Adrenal gland (tissue), 12 donors: ENCODE results near the gene TRAFD1. TPM values are rescaled to one million over a fixed set of nuclear protein-coding genes. Genes with fewer than 3 reads are reported as not detected.

Experiments used
- DNase-seq, 7 donors: peaks; one replicate each; pipeline ENCODE4 v3.0.0-alpha.2; 2019 to 2020
- H3K27ac ChIP-seq, 5 donors: fragments of 200-600 bp; sonication (generic) in 4 of 5; 1 replicate in 3 of 5; 2 replicates in 2 of 5; pipeline versions ENCODE4 v1.5.1 to v1.8.0; 2016 to 2020; ENCODE audit warnings: mild to moderate bottlenecking in 1 of 5
- H3K27me3 ChIP-seq: fragments of 200-600 bp; 2 replicates; pipeline ENCODE4 v1.8.0; 2021
- H3K36me3 ChIP-seq, 2 donors: fragments of 200-600 bp; replicated peaks in 1 of 2; 1 replicate in 1 of 2; 2 replicates in 1 of 2; pipeline versions ENCODE4 v1.5.1 to v1.8.0; 2018 to 2022
- H3K4me1 ChIP-seq, 2 donors: fragments of 200-600 bp; replicated peaks in 1 of 2; 1 replicate in 1 of 2; 2 replicates in 1 of 2; pipeline versions ENCODE4 v1.5.1 to v1.8.0; 2018 to 2021
- H3K4me3 ChIP-seq, 4 donors: fragments of 200-600 bp; sonication (generic) in 3 of 4; one replicate each; pipeline ENCODE4 v1.5.1; 2016 to 2018
- H3K9me3 ChIP-seq, 3 donors: fragments of 200-600 bp; sonication (generic) in 1 of 3; replicated peaks in 1 of 3; 1 replicate in 2 of 3; 2 replicates in 1 of 3; pipeline versions ENCODE4 v1.5.1 to v1.8.0; 2016 to 2021
- POLR2A ChIP-seq, 2 donors: fragments of 450-650 bp; IDR thresholded peaks; one replicate each; pipeline ENCODE4 v1.6.1; 2017; ENCODE audit warnings: antibody characterized with exemption in 2 of 2, mild to moderate bottlenecking in 2 of 2, moderate library complexity in 1 of 2
- WGBS, 4 donors: extraction: QIAGEN DNeasy Blood & Tissue Kit in 2 of 4; methylation state at CpG; one replicate each; pipeline versions ENCODE4 v1.1.5 to v1.1.7; 2013 to 2017; 5-methylcytosine and 5-hydroxymethylcytosine counted together
- intact Hi-C, 2 donors: fragments of 100-400 bp; cut with DNase I; formaldehyde crosslinking; loops; one replicate each; pipeline versions ENCODE4 v1.14.1 to v1.15.0; 2022 to 2023
- polyA plus RNA-seq, 3 donors: library from polyadenylated mRNA; stranded (reverse); fragments of 200-250 nt in 2 of 3; fragments of 350-450 nt in 1 of 3; fragmentation: Illumina TruSeq in 1 of 3; extraction: RNeasy Lipid Tissue Mini Kit (QIAGEN cat#74804) in 1 of 3; gene quantifications; one replicate each; pipeline ENCODE4 v1.2.3, GENCODE V29; 2013 to 2014
- total RNA-seq, 9 donors: library from RNA; depleted of rRNA in 4 of 9; stranded (reverse); fragments of >200 nt in 4 of 9; fragments of 120-200 nt in 1 of 9; fragmentation: NEBNext Ultra II Directional in 1 of 9; extraction: Animal tissue kit (Norgen Biotek cat#: 25700) in 1 of 9; gene quantifications; one replicate each; pipeline versions ENCODE4 v1.1.0 to v1.2.4, GENCODE V29; 2013 to 2023
- TF ChIP-seq, protein P1 (sequence below), 6 experiments: fragments of 450-650 bp in 4 of 6; fragments of 200-600 bp in 2 of 6; sonication (generic) in 1 of 6; IDR thresholded peaks; 1 replicate in 5 of 6; 2 replicates in 1 of 6; pipeline versions ENCODE4 v1.5.1 to v1.8.0; 2016 to 2021; ENCODE audit warnings: antibody characterized with exemption in 6 of 6, mild to moderate bottlenecking in 2 of 6, moderate library complexity in 1 of 6
- donor health status: healthy with polysubstance abuse.
- donor health status: Bipolar disorder and iron deficiency.
- donor health status: DM: yes; HTN: yes; CAD: no.
- donor health status: DM: no; HTN: no; CAD: no.
- donor health status: DM: no; HTN: no; CAD: no.
- donor health status: DM: yes; HTN: yes; CAD: no.

Gene TRAFD1
- total and polyA plus RNA-seq, 12 donors = 11.4 to 45.9 (median 28.3) TPM

DNA sequence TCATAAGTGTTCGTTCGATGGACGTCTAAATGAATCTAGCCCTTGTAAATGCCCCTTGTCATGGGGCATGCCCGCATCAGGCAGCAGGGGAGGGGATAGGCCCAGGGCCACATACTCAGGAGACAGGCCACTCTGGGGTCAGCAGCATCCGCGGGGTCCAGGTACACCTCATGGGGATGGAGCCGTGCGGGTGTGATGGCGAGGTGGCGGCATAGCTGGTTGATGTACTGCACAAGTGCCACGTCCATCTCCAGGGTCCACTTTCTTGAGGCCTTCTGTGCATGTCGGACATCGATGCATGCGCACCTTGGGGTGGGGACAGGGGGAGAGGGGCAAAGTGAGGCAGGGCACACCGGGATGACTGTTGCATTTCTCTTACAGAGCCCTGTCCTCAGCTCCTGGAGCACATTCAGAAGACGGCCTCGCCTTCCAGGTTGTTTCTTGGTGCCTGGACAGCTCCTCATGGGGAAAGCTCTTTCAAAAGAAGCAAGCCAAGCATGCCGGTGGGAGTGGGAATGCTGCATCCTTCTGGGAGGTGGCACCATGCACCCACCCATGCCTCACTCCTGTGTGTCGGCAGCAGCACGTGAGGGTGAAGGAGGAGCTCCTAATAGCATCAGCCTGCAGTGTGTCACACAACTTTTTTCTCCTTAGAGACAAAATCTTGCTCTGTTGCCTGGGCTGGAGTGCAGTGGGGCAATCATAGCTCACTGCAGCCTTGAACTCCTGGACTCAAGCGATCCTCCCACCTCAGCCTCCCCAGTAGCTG, 47.4 kb downstream of the TRAFD1 start:
- peaks cover 0 to 49% of the 10 kb centered on the region in 2 donors for H3K36me3 ChIP-seq
- H3K9me3 ChIP-seq = no peaks in the 10 kb centered on the region
- H3K4me3 ChIP-seq = no peak overlapping the region
- no peaks in the 10 kb centered on the region for H3K4me1 ChIP-seq
- 94 to 99% (median 97%) methylated on average over 15 to 21 of the region's 21 CpGs for WGBS, 4 donors
- H3K27ac ChIP-seq = no peak overlapping the region
- no peaks in the 10 kb centered on the region for H3K27me3 ChIP-seq
- TF ChIP-seq, protein P1, sequence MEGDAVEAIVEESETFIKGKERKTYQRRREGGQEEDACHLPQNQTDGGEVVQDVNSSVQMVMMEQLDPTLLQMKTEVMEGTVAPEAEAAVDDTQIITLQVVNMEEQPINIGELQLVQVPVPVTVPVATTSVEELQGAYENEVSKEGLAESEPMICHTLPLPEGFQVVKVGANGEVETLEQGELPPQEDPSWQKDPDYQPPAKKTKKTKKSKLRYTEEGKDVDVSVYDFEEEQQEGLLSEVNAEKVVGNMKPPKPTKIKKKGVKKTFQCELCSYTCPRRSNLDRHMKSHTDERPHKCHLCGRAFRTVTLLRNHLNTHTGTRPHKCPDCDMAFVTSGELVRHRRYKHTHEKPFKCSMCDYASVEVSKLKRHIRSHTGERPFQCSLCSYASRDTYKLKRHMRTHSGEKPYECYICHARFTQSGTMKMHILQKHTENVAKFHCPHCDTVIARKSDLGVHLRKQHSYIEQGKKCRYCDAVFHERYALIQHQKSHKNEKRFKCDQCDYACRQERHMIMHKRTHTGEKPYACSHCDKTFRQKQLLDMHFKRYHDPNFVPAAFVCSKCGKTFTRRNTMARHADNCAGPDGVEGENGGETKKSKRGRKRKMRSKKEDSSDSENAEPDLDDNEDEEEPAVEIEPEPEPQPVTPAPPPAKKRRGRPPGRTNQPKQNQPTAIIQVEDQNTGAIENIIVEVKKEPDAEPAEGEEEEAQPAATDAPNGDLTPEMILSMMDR (IDR thresholded peaks at IDR 0.05) = no peak
- TF ChIP-seq POLR2A (IDR thresholded peaks at IDR 0.05) = no peak
- peak in 1 of 7 donors; percentile 7 for DNase-seq
- intact Hi-C loops = no loop called here

DNA sequence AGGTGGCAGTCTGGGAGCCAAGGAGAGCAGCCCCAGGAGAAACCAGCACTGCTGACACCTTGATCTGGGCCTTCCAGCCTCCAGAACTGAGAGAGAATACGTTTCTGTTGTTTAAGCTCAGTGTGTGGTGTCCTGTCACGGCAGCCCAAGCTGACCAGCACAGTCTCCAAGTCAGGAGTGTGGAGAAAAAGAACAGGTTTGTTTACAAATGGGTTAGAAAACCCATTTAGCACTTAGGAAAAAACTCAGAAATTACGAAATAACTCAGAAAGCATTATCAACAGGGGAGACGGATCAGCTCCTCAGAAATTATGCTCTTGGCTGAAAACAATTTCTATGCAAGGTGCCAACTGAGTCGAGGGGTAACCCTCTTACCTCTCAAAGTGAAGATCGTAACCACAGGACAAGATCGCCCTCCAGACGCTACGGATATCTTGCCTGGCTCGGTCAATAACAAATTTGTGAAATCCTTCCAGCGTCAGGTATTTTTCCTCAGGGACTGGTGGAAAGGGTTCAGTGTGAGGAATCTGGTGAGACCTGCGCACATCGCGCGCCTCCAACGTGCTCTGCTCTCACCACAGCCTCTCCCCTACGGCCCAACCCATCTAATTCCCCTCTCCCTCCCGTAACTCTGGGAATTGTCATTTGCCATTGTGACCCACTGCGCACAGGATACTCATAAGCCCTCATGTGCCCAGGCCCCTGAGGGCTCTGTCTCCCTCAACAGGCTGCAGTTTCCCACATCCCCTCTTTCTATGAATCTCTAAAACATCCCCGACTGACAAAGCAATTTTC, 50.2 kb downstream of the TRAFD1 start:
- intact Hi-C loops = no loop called here
- no peaks in the 10 kb centered on the region for H3K4me1 ChIP-seq
- 93 to 97% (median 94%) methylated on average over 20 of the region's 20 CpGs for WGBS, 4 donors
- H3K36me3 ChIP-seq = peaks cover 0 to 66% of the 10 kb centered on the region in 2 donors
- no peak overlapping the region for H3K27ac ChIP-seq
- no peak for DNase-seq
- no peak for TF ChIP-seq POLR2A (IDR thresholded peaks at IDR 0.05)
- TF ChIP-seq, protein P1 (IDR thresholded peaks at IDR 0.05) = no peak
- no peaks in the 10 kb centered on the region for H3K27me3 ChIP-seq
- H3K9me3 ChIP-seq = no peaks in the 10 kb centered on the region
- no peak overlapping the region for H3K4me3 ChIP-seq

DNA sequence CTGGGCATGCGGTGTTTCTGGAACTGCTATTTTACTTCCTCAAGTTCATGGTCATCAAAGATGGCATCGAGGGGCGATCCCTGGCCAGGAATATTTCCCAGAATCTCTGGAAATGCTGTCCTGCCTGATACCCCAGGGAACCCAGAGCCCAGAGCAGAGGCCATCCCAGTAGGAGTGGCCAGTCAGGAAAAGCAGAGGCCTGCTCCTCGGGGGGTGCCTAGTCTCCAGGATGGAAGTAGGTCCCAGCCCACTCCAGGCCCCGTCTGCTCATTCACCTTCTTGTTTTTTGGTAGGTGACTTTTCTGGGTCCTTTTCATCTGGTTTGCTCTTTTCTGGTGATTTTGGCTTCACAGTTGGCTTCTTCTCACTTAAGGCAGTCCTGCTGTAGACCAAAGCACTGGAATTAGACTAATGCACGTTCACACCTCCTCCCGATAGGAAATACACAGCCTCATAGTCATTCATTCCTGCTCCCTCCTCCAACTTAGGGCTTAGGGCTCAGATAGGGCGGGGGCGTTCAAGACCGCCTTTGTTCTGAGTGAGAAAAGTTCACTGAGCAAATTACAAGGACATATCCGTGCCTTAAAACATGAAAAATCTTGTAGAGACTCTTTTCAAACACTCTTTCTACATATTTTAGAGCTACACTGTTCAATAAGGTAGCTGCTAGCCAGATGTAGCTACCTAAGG, 51.1 kb downstream of the TRAFD1 start:
- H3K27ac ChIP-seq = no peak overlapping the region
- DNase-seq = no peak
- no peaks in the 10 kb centered on the region for H3K4me1 ChIP-seq
- TF ChIP-seq, protein P1 (IDR thresholded peaks at IDR 0.05) = no peak
- TF ChIP-seq POLR2A (IDR thresholded peaks at IDR 0.05) = no peak
- WGBS, 4 donors = 89 to 92% (median 90%) methylated on average over 11 of the region's 11 CpGs
- intact Hi-C loops = no loop called here
- H3K27me3 ChIP-seq = no peaks in the 10 kb centered on the region
- no peak overlapping the region for H3K4me3 ChIP-seq
- peaks cover 0 to 57% of the 10 kb centered on the region in 2 donors for H3K36me3 ChIP-seq
- H3K9me3 ChIP-seq = no peaks in the 10 kb centered on the region

DNA sequence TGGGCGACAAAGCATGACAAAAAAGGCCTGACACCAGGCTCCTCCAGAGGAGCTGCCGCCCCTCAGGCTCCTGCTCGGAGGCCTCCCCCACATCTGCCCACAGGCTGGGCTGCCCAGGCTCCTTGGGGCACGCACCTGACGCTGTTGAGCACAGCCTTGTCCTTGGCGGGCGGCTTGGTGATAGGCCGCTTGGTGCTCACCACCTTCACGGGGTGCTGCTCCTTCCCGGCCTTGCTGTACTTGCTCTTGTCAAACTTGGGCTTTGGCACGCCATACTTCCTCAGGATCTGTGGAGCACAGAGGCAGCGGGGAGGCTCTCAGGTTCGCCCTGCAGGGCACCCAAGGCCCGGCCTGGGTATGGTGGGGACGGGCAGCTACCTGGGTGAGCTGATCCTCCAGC, 53.4 kb downstream of the TRAFD1 start:
- no peak for TF ChIP-seq POLR2A (IDR thresholded peaks at IDR 0.05)
- TF ChIP-seq, protein P1 (IDR thresholded peaks at IDR 0.05) = no peak
- H3K27ac ChIP-seq = no peak overlapping the region
- H3K4me1 ChIP-seq = peaks cover 0 to 4% of the 10 kb centered on the region in 2 donors
- H3K27me3 ChIP-seq = no peaks in the 10 kb centered on the region
- no peaks in the 10 kb centered on the region for H3K9me3 ChIP-seq
- 96 to 100% (median 97%) methylated on average over 2 to 15 of the region's 15 CpGs for WGBS, 4 donors
- intact Hi-C loops = no loop called here
- no peak for DNase-seq
- peaks cover 0 to 46% of the 10 kb centered on the region in 2 donors for H3K36me3 ChIP-seq
- H3K4me3 ChIP-seq = no peak overlapping the region
